HCT116 (cell line): Measurements from ENCODE around the gene CTSE. TPM values are rescaled to one million over a fixed set of nuclear protein-coding genes. Genes with fewer than 3 reads are reported as not detected.

Source experiments
- ATAC-seq: fragments of 200-7000 bp; cut with Tn5 transposase; 2 replicates; pipeline ENCODE4 v1.9.1; 2020; ENCODE audit warnings: mild to moderate bottlenecking, moderate library complexity
- BruUV-seq: library from RNA; stranded (reverse); fragments of 400-500 nt; replicated peaks from 2 replicates; lab custom pipeline; 2021; lab: Mats Ljungman, UMichigan
- CTCF ChIA-PET: fragments of 300-600 bp; sonication (Branson Sonifier 250); formaldehyde crosslinking; loops from one replicate; lab custom pipeline; 2021; ENCODE audit warnings: antibody characterized with exemption; lab: Charles Lee
- POLR2A ChIA-PET: fragments of 300-600, 350-600 bp; sonication (Branson Sonifier 250); formaldehyde crosslinking; loops from one replicate; lab custom pipeline; 2021; ENCODE audit warnings: antibody characterized with exemption; lab: Charles Lee
- RAD21 ChIA-PET, 2 experiments: fragments of 300-600 bp; sonication (Branson Sonifier 250); formaldehyde crosslinking; loops; one replicate each; lab custom pipeline; 2023; ENCODE audit warnings: low total read pairs in 2 of 2; ENCODE audit not compliant: uncharacterized antibody in 2 of 2, unreplicated experiment in 2 of 2, low non-redundant PET in 1 of 2; lab: Charles Lee
- DNase-seq: peaks from one replicate; pipeline ENCODE4 v3.0.0-alpha.2; 2010; ENCODE audit warnings: low read depth, low spot score
- H2AFZ ChIP-seq: fragments of 200-600 bp; shearing (Covaris generic), sonication (generic); 2 replicates; pipeline ENCODE4 v1.6.1; 2017; ENCODE audit warnings: low read depth, mixed run types, mixed read lengths, antibody characterized with exemption, low read length; ENCODE audit not compliant: poor library complexity, severe bottlenecking
- H3K27ac ChIP-seq: 2 replicates; pipeline ENCODE4 v1.5.1; 2012; ENCODE audit warnings: low read depth, low read length
- H3K27me3 ChIP-seq: fragments of 200-600 bp; sonication (generic); 2 replicates; pipeline ENCODE4 v1.6.1; 2016; ENCODE audit warnings: mixed run types, low read length, mixed read lengths; ENCODE audit not compliant: insufficient read depth
- H3K36me3 ChIP-seq, 2 experiments: fragments of 200-500 bp in 1 of 2; fragments of 200-600 bp in 1 of 2; sonication (Bioruptor generic) in 1 of 2; sonication (generic) in 1 of 2; 2 replicates each; pipeline versions ENCODE4 v1.5.1 to v1.6.1; 2014 to 2016; ENCODE audit warnings: low read length in 2 of 2, inconsistent platforms in 1 of 2, mixed read lengths in 1 of 2, mixed run types in 1 of 2; ENCODE audit not compliant: insufficient read depth in 2 of 2, control insufficient read depth in 1 of 2
- H3K4me1 ChIP-seq, 2 experiments: fragments of 200-600 bp in 1 of 2; sonication (generic) in 1 of 2; 2 replicates each; pipeline versions ENCODE4 v1.5.1 to v1.6.1; 2012 to 2017; ENCODE audit warnings: low read length in 2 of 2, inconsistent platforms in 1 of 2, mild to moderate bottlenecking in 1 of 2, mixed read lengths in 1 of 2, mixed run types in 1 of 2, moderate library complexity in 1 of 2; ENCODE audit not compliant: insufficient read depth in 2 of 2, control insufficient read depth in 1 of 2
- H3K4me2 ChIP-seq: fragments of 200-600 bp; sonication (generic); 2 replicates; pipeline ENCODE4 v1.6.1; 2017; ENCODE audit warnings: mixed run types, low read length, mixed read lengths
- H3K4me3 ChIP-seq, 2 experiments: fragments of 200-600 bp in 1 of 2; sonication (generic) in 1 of 2; replicated peaks in 1 of 2; 2 replicates each; pipeline ENCODE4 v1.5.1; 2011 to 2016; ENCODE audit warnings: low read length in 2 of 2, control low read depth in 1 of 2, low read depth in 1 of 2, mild to moderate bottlenecking in 1 of 2, mixed read lengths in 1 of 2, mixed run types in 1 of 2
- H3K79me2 ChIP-seq: fragments of 200-600 bp; sonication (generic); 2 replicates; pipeline ENCODE4 v1.6.1; 2017; ENCODE audit warnings: mild to moderate bottlenecking, mixed run types, low read length, moderate library complexity, mixed read lengths; ENCODE audit not compliant: insufficient read depth
- H3K9ac ChIP-seq: fragments of 200-600 bp; sonication (generic); 2 replicates; pipeline ENCODE4 v1.6.1; 2016; ENCODE audit warnings: low read length, mixed read lengths
- H3K9me2 ChIP-seq: fragments of 200-600 bp; sonication (generic), shearing (Covaris generic); 2 replicates; pipeline ENCODE4 v1.6.1; 2017; ENCODE audit warnings: mixed run types, mild to moderate bottlenecking, moderate library complexity; ENCODE audit not compliant: insufficient read depth
- H3K9me3 ChIP-seq, 2 experiments: fragments of 200-500 bp in 1 of 2; fragments of 200-600 bp in 1 of 2; sonication (Bioruptor generic) in 1 of 2; sonication (generic) in 1 of 2; 2 replicates each; pipeline ENCODE4 v1.6.1; 2014 to 2017; ENCODE audit warnings: low read length in 2 of 2, mixed read lengths in 2 of 2, inconsistent platforms in 1 of 2, low read depth in 1 of 2, mild to moderate bottlenecking in 1 of 2, mixed run types in 1 of 2, moderate library complexity in 1 of 2; ENCODE audit not compliant: control insufficient read depth in 1 of 2, insufficient read depth in 1 of 2
- H4K20me1 ChIP-seq: fragments of 200-600 bp; sonication (generic), shearing (Covaris generic); 2 replicates; pipeline ENCODE4 v1.6.1; 2017; ENCODE audit warnings: mixed run types, mild to moderate bottlenecking, moderate library complexity; ENCODE audit not compliant: insufficient read depth
- CEBPB ChIP-seq: IDR thresholded peaks from 2 replicates; pipeline ENCODE4 v1.6.1; 2012; ENCODE audit warnings: low read depth
- ELF1 ChIP-seq: IDR thresholded peaks from 2 replicates; pipeline ENCODE4 v1.6.1; 2012; ENCODE audit warnings: low read depth, borderline replicate concordance
- EZH2 ChIP-seq: fragments of 200-600 bp; sonication (generic); IDR thresholded peaks from 2 replicates; pipeline ENCODE4 v1.6.1; 2017; ENCODE audit warnings: antibody characterized with exemption, mixed run types
- EZH2phosphoT487 ChIP-seq: fragments of 200-600 bp; IDR thresholded peaks from 2 replicates; pipeline ENCODE4 v1.6.1; 2018; ENCODE audit warnings: antibody characterized with exemption, borderline replicate concordance
- FOSL1 ChIP-seq: IDR thresholded peaks from 2 replicates; pipeline ENCODE4 v1.6.1; 2012; ENCODE audit warnings: low read depth
- POLR2A ChIP-seq: IDR thresholded peaks from 2 replicates; pipeline ENCODE4 v1.7.0; 2011; ENCODE audit warnings: borderline replicate concordance; ENCODE audit not compliant: insufficient read depth, insufficient read length; ENCODE audit errors: extremely low read depth
- RAD21 ChIP-seq: IDR thresholded peaks from 2 replicates; pipeline ENCODE4 v1.6.1; 2012; ENCODE audit warnings: low read depth, mild to moderate bottlenecking
- SIN3A ChIP-seq: IDR thresholded peaks from 2 replicates; pipeline ENCODE4 v1.6.1; 2012; ENCODE audit warnings: low read depth
- SP1 ChIP-seq: IDR thresholded peaks from 2 replicates; pipeline ENCODE4 v1.6.1; 2012; ENCODE audit warnings: low read depth
- SRF ChIP-seq: IDR thresholded peaks from 2 replicates; pipeline ENCODE4 v1.6.1; 2012; ENCODE audit warnings: low read depth
- TCF7L2 ChIP-seq: IDR thresholded peaks from 2 replicates; pipeline ENCODE4 v1.7.0; 2011; ENCODE audit warnings: borderline replicate concordance, inconsistent platforms; ENCODE audit not compliant: insufficient read depth, insufficient read length; ENCODE audit errors: extremely low read depth
- ZFX ChIP-seq: fragments of 450-650 bp; IDR thresholded peaks from 2 replicates; pipeline ENCODE4 v1.6.1; 2017
- ZNF274 ChIP-seq: fragments of 200-500 bp; sonication (Bioruptor generic); IDR thresholded peaks from 2 replicates; pipeline ENCODE4 v1.6.1; 2014; ENCODE audit warnings: mild to moderate bottlenecking, low read depth, low read length, inconsistent platforms
- intact Hi-C: fragments of 100-400 bp; cut with micrococcal nuclease; formaldehyde crosslinking; loops from 2 replicates; pipeline ENCODE4 v1.10.0; 2022
- total RNA-seq: library from RNA; stranded (reverse); gene quantifications from one replicate; pipeline ENCODE4 v1.2.1, GENCODE V29; 2021; ENCODE audit not compliant: unreplicated experiment
- TF ChIP-seq, protein P1 (sequence below), 3 experiments: fragments of 200-600 bp in 1 of 3; sonication (generic) in 1 of 3; IDR thresholded peaks in 2 of 3; conservative IDR thresholded peaks in 1 of 3; 2 replicates each; pipeline ENCODE4 v1.5.1; 2012 to 2017; ENCODE audit warnings: low read depth in 2 of 3, low read length in 2 of 3, antibody characterized with exemption in 1 of 3, borderline replicate concordance in 1 of 3, control low read depth in 1 of 3, mild to moderate bottlenecking in 1 of 3, mixed read lengths in 1 of 3, mixed run types in 1 of 3, moderate library complexity in 1 of 3; ENCODE audit not compliant: insufficient read depth in 1 of 3
- TF ChIP-seq, protein P2 (sequence below): IDR thresholded peaks from 2 replicates; pipeline ENCODE4 v1.6.1; 2012
- TF ChIP-seq, protein P3 (sequence below): IDR thresholded peaks from 2 replicates; pipeline ENCODE4 v1.6.1; 2011; ENCODE audit warnings: mild to moderate bottlenecking, low read length, moderate library complexity; ENCODE audit not compliant: insufficient replicate concordance; ENCODE audit errors: extremely low read depth
- TF ChIP-seq, protein P4 (sequence below): IDR thresholded peaks from 2 replicates; pipeline ENCODE4 v1.6.1; 2012; ENCODE audit warnings: low read depth

Gene CTSE
- total RNA-seq, 1 experiment from 2014 or later, result 0.12 TPM

DNA sequence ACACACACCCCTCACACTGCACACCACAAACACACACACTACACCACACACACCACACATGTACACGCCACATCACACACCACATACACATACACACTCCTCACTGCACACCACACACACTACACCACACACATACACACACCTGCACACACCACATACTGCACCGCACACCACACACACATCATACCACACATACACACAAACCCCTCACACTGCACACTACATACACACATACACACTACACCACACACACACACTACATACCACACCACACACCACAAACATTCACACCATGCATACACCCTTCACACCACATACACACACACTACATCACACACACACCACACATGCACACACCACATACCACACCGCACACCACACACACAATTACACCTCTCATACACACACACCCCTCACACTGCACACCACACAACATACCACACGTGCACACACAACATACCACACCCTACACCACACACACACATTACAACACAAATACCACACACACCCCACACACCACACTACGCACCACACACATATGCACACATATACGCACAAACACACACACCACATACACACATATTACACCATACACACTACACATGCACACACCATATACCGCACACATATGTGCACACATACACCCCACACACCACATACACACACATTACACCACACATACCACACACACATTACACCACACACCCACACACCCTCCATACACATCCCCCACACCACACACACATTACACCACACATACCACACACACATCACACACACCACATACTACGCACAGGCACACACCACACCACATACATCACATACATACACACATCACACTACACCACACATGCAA is 50.1 kb downstream of the CTSE start:
- H3K9me2 ChIP-seq, result no peaks in the 10 kb centered on the region
- TF ChIP-seq EZH2 (no peak), EZH2phosphoT487 (no peak), FOSL1 (no peak), ELF1 (no peak), POLR2A (no peak), SIN3A (no peak), RAD21 (no peak), ZNF274 (no peak), TCF7L2 (no peak), SRF (no peak), CEBPB (no peak), SP1 (no peak), ZFX (no peak)
- TF ChIP-seq, protein P1, sequence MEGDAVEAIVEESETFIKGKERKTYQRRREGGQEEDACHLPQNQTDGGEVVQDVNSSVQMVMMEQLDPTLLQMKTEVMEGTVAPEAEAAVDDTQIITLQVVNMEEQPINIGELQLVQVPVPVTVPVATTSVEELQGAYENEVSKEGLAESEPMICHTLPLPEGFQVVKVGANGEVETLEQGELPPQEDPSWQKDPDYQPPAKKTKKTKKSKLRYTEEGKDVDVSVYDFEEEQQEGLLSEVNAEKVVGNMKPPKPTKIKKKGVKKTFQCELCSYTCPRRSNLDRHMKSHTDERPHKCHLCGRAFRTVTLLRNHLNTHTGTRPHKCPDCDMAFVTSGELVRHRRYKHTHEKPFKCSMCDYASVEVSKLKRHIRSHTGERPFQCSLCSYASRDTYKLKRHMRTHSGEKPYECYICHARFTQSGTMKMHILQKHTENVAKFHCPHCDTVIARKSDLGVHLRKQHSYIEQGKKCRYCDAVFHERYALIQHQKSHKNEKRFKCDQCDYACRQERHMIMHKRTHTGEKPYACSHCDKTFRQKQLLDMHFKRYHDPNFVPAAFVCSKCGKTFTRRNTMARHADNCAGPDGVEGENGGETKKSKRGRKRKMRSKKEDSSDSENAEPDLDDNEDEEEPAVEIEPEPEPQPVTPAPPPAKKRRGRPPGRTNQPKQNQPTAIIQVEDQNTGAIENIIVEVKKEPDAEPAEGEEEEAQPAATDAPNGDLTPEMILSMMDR (IDR thresholded peaks at IDR 0.05 in 2 of 3, conservative IDR thresholded peaks at IDR 0.05 in 1 of 3; ENCODE audit: borderline replicate concordance in 1 of 3, insufficient read depth in 1 of 3, low read depth in 2 of 3, low read length in 2 of 3), result no peak
- TF ChIP-seq, protein P2, sequence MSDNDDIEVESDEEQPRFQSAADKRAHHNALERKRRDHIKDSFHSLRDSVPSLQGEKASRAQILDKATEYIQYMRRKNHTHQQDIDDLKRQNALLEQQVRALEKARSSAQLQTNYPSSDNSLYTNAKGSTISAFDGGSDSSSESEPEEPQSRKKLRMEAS, result no peak
- TF ChIP-seq, protein P3, sequence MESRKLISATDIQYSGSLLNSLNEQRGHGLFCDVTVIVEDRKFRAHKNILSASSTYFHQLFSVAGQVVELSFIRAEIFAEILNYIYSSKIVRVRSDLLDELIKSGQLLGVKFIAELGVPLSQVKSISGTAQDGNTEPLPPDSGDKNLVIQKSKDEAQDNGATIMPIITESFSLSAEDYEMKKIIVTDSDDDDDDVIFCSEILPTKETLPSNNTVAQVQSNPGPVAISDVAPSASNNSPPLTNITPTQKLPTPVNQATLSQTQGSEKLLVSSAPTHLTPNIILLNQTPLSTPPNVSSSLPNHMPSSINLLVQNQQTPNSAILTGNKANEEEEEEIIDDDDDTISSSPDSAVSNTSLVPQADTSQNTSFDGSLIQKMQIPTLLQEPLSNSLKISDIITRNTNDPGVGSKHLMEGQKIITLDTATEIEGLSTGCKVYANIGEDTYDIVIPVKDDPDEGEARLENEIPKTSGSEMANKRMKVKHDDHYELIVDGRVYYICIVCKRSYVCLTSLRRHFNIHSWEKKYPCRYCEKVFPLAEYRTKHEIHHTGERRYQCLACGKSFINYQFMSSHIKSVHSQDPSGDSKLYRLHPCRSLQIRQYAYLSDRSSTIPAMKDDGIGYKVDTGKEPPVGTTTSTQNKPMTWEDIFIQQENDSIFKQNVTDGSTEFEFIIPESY, result no peak
- TF ChIP-seq, protein P4, sequence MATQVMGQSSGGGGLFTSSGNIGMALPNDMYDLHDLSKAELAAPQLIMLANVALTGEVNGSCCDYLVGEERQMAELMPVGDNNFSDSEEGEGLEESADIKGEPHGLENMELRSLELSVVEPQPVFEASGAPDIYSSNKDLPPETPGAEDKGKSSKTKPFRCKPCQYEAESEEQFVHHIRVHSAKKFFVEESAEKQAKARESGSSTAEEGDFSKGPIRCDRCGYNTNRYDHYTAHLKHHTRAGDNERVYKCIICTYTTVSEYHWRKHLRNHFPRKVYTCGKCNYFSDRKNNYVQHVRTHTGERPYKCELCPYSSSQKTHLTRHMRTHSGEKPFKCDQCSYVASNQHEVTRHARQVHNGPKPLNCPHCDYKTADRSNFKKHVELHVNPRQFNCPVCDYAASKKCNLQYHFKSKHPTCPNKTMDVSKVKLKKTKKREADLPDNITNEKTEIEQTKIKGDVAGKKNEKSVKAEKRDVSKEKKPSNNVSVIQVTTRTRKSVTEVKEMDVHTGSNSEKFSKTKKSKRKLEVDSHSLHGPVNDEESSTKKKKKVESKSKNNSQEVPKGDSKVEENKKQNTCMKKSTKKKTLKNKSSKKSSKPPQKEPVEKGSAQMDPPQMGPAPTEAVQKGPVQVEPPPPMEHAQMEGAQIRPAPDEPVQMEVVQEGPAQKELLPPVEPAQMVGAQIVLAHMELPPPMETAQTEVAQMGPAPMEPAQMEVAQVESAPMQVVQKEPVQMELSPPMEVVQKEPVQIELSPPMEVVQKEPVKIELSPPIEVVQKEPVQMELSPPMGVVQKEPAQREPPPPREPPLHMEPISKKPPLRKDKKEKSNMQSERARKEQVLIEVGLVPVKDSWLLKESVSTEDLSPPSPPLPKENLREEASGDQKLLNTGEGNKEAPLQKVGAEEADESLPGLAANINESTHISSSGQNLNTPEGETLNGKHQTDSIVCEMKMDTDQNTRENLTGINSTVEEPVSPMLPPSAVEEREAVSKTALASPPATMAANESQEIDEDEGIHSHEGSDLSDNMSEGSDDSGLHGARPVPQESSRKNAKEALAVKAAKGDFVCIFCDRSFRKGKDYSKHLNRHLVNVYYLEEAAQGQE, result no peak
- TF ChIP-seq, all 23 proteins: peak for 0
- POLR2A ChIA-PET, result no interaction called here
- no peaks in the 10 kb centered on the region for H3K9me3 ChIP-seq
- H3K36me3 ChIP-seq, result no peaks in the 10 kb centered on the region
- no peak overlapping the region for H3K4me2 ChIP-seq
- peaks cover 6 to 10% of the 10 kb centered on the region in 2 experiments; a peak in 3 of 4 replicates for H3K4me1 ChIP-seq
- no peaks in the 10 kb centered on the region for H4K20me1 ChIP-seq
- H3K27me3 ChIP-seq, result no peaks in the 10 kb centered on the region
- CTCF ChIA-PET, result no interaction called here
- no peak overlapping the region for H3K4me3 ChIP-seq
- BruUV-seq, result no TSS peak
- RAD21 ChIA-PET, result no interaction called here
- DNase-seq, result no peak
- H3K79me2 ChIP-seq, result no peaks in the 10 kb centered on the region
- no peak for ATAC-seq
- intact Hi-C loops, result no loop called here
- no peak overlapping the region for H2AFZ ChIP-seq
- no peak overlapping the region for H3K9ac ChIP-seq
- no peak overlapping the region for H3K27ac ChIP-seq
